GM19463 (cell line): ENCODE results near the gene RRP36.
A peak's percentile ranks its signal among the peaks of the same experiment; 100 is the strongest.

Source experiments
- ATAC-seq: cut with Tn5 transposase; IDR thresholded peaks from one replicate; pipeline ENCODE4 v1.9.1; 2021; ENCODE audit warnings: mild to moderate bottlenecking, moderate library complexity; ENCODE audit not compliant: unreplicated experiment

The RRP36 gene

DNA sequence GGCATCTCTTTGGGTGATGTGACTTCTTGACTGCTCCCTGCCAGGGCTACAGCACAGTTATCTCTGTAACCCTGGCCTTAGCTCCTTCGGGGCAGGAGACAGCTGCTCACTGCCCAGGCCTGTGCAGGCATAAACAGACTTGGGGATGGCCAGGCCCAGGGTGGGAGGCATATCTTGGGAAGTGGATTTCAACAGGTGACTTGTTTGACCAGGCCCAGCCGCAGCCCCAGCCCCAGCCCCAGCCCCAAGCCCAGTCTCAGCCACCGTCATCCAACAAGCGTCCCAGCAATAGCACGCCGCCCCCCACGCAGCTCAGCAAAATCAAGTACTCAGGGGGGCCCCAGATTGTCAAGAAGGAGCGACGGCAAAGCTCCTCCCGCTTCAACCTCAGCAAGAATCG is 15.2 kb upstream of the RRP36 start:
- no peak for ATAC-seq

DNA sequence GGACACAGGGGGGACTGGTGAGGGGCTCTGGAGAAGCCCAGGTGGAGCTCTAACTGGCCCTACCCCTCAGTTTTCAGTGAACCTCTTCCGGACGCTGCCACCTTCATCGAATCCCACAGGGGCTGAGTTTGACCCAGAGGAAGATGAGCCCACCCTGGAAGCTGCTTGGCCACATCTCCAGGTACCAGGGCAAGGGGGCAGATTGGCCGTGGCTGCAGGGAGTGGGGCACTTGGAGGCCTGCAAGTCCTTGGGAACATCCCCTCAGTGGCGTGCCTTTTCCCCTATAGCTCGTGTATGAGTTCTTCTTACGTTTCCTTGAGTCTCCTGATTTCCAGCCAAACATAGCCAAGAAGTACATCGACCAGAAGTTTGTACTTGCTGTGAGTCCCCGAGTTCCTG is 14.3 kb upstream of the RRP36 start:
- ATAC-seq, result no peak

DNA sequence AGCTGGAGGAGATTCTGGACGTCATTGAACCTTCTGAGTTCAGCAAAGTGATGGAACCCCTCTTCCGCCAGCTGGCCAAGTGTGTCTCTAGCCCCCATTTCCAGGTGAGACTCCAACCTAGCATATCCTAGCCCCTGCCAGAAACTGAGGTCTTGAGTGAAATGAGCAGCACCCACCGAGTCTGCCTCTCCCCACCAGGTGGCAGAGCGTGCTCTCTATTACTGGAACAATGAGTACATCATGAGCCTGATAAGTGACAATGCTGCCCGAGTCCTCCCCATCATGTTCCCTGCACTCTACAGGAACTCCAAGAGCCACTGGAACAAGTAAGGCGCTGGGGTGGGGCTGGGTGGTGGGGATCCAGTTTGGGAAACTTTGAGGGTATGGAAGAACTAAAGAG is 12.3 kb upstream of the RRP36 start:
- ATAC-seq, result no peak

DNA sequence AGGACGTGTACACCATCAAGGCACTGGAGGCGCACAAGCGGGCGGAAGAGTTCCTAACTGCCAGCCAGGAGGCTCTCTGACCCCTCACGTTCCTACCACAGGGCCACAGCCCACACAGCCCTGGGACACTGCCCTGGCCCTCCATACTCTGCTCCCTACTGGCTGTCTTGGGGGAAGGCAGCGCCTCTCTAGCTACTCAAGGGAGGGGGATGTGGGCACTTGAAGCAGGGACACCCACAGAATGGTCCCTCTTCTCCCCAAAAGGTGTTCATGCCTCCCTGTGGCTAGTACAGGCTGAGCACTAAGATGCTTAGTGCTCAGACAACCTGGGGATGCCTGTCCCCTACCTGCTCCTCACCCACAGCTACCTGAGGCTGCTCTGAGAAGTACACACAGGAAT is 10.2 kb upstream of the RRP36 start:
- ATAC-seq, result no peak

DNA sequence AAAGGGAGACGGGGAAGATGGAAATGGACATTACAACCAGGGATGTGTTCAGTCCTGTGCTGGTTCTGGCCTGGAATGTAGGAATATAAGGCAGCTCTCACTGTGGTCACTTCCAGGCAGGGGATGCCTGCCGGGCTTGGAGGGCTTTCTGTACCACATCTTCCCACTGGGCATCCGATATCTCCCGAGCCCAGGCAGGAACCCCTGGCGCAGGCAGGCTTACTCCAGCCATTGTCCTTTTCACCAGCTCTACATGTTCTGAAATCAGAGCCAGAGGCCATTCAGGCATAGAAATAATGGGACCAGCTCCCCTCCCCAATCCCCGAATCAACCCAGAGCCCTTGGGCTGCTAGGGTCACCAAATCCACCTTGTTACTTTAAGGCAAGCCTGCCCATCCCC is 9.1 kb upstream of the RRP36 start:
- ATAC-seq, result no peak

DNA sequence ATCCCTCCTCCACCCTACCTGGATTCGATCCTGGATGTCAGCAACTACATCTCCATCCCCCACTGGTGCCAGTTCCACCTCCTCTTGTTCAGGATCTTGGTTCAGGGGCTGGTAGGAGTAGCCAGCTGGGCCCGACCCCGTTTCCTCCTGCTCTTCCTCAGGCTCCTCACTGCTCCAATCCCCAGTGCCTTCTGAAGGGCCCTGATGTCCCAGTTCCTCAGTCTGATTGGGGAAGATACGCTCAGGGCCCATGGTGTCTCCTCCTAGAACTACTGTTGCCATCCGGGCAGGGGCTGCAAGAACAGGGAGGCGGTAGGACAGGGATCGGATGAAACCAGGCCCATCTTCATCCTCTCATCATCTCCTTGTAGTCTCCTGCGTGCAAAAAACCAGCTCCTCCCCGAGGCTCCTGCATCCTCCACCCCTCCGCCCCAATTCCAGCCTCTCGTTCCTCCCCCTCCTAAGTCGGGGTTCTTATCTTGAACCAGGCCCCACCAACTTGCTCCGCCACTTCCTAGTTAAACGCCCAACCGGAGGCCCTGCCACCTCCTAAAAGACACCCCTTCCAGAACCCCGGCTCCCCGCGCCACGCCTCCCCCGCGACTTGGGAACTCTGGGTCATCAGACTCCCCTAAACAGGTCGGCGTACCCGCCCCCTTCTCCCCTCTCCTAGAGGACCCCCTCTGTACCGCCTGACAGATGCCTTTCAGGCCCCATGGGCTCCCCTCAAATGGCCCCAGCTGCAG is 8.2 kb upstream of the RRP36 start:
- ATAC-seq, result no peak

DNA sequence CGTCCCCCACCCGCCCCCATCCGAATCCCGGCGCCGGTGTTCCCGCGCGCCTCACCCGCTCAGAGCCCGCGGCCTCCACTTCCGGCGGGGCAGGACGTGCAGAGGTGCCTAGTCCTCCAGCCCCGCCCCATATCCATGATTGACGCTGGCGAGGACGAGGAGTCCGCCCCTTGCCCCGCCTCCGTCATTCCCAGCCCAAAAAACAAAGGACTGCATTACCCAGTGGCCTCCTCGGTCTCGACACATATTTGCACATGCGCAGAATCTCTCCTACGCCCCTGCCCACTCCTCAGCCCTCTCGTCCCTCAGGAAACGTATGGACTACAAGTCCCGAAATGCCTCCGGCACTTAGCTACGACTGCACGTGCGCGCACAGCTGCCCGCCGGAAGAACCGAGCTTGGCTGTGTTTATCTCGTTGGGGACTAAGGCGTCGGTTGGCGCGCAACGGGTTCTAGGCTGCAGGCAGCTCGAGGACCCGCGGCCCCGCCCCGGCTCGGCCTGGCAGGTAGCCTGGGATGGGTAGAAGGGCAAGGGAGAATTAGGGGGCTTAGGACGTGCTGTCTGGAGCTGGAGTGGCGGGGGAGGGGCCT is 7.5 kb upstream of the RRP36 start, which contains the start of the genes KLHDC3 and MEA1:
TSS of gene KLHDC3 (plus strand) at position 407 of the 591 bp plus-strand sequence. CDS start 2,944 bp downstream, outside the sequence.
TSS of gene MEA1 (minus strand) at position 104 of the 591 bp plus-strand sequence. CDS start 133 bp downstream, outside the sequence.
- ATAC-seq, result peak; percentile 86

DNA sequence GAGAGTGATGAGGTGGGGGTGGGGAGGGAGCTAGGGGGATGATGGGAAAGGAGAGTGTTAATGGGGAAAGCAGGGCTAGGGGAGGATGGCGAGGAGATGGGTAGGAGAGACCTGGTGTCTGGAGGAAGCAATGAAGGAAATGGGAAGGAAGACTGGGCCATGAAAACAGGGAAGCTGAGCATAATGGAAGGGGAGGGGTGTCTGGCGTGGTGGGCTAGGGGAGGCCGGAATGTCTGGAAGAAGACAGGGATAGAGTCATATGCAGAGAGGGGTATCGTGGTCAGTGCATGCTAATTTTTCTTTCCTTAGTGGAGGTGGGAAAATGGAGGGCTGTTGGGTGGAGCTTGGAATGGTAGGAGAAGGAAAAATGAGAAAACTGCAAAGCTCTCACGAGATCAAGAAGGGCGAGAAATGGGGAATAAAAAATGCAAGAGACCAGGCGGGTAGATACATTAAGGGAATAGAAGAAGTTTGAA is 7.0 kb upstream of the RRP36 start:
- ATAC-seq, result no peak

DNA sequence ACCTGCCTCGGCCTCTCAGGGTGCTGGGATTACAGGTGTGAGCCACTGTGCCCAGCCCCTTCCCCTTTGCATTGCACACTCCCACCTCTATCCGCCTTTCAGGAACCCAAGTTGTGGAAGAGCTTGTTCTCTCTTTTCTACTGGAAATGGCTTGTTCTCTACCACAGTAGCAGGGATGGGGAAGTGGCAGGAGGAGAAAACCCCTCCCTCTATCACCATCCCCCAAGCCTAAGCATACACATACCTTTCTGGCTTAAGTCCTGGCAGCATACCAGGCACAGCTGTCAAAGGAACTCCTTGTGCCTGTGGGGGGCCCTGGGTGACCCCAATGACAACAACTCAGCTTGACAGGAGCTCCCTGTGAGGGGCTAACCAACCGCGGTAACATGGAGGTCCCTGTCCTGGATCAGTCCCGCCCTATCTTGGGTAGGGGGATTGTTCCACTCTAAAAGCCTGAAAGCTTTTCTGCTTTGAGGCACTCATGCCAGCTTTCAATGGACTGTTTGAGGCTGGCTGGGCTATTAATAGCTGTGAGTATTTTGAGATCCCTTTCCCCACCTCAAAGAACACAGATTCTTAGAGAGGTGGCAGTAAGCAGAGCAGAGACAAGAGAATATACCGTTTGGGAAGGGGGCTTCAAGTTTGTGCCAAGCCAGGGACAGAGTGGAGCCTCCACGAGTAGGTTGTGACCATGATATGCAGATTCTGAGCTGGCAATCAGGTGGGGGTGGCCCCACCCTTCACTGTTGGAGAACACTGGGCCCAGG is 5.1 kb upstream of the RRP36 start:
- no peak for ATAC-seq

DNA sequence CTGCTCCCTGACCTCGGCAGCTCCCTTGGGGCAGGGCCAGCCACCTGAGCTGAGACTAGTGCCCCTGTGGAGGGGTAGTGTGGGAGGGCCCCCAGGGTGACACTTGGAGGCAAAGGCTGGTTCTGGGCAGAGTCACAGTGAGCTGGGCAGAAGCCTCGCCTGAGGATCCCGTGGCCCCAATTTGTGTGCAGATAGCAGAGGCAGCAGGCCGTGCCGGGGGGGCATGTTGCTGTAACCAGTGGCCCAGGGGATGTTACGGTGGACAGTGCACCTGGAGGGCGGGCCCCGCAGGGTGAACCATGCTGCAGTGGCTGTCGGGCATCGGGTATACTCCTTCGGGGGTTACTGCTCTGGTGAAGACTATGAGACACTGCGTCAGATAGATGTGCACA is 4.5 kb upstream of the RRP36 start:
- no peak for ATAC-seq

DNA sequence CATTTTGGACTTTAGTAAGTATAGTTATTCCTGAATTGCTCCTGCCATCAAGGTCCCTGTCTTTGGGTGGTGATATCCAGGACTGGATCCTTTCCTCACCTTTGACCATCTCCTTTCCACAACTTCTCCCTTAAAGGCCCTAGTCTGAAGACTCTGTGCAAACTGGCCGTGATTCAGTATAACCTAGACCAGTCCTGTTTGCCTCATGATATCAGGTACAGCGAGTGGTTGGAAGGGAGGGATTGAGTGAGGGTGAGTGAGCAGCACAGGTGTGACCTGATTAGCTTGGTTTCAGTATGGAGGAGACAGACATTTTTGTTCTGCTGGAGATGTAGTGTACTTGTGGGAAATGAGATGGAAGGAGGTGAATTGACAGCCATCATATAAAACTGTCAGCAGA is 2.3 kb upstream of the RRP36 start:
- no peak for ATAC-seq

DNA sequence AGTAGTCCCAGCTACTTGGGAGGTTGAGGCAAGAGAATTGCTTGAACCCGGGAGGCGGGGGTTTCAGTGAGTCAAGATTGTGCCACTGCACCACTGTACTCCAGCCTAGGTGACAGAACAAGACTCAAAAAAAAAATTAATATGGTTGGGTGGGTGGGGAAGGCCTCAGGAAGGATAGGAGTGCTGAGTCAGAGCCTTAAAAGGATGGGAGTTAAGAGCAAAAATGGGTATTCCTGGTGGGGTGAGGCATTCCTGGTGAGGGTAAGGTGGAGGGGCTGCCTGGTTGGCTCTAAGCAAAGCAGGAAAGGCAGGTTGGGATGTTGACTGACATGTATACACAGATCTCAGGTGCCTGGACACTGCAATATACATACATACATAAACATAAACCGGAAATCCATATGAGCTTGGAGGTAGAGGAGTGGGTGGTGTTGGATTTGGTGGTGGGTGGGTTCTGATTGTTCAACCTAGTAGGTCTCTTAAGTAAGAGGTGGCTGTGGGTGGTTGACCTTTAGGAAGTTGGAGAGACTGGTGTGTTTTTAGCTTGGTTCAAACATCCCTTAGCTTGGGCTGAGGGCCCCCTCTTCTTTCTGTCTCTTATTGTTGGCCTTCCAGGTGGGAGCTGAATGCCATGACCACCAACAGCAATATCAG is 1.2 kb upstream of the RRP36 start:
- no peak for ATAC-seq

DNA sequence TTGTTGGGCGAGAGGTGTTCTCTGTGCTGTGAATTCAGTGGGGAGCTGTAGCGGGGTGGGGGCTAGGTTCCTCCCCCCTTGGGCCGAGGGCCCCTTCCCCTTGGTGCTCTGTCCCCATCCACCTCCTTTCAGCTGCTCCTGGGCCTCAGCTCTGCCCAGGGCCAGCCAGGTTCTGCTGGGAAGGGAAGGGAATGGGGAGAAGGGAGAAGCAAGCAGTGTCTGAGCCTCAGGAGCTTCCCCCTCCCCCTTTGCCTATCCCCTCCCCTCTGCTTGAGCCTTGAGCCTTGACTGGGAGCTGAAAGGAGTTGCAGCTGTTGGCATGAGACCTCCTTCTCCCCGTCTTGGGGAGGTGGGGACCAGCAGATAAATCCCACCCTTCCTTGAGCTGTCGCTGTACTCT is 576 bp upstream of the RRP36 start:
- ATAC-seq, result no peak

DNA sequence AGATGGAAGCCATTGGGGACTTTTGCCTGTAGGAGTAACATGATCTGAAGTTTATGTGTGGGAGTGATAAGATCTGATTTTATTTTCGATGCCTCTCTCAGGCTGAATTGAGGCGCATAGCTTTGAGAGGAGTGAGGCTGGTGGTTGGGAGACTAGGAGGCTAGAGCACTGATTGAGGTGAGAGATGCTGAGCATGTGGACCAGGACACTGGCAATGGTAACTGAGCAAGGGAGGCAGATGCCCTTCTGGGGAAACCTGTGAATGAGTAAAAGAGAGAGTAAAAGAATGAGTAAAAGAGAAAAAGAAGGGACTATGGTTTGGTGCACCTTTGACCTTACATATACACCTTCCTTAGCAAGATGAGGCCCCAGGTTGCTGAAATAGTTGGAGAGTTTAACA is 3.0 kb downstream of the RRP36 start:
- ATAC-seq, result no peak

DNA sequence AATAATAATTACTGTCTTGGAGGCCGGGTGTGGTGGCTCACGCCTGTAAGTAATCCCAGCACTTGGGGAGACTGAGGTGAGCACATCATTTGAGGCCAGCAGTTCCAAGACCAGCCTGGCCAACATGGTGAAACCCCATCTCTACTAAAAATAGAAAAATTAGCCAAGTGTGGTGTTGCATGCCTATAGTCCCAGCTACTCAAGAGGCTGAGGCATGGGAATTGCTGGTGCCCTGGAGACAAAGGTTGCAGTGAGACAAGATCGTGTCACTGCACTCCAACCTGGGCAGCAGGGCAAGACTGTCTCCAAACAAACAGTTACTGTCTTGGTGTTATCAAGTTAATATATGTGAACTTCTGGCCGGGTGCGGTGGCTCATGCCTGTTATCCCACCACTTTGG is 4.9 kb downstream of the RRP36 start:
- no peak for ATAC-seq

DNA sequence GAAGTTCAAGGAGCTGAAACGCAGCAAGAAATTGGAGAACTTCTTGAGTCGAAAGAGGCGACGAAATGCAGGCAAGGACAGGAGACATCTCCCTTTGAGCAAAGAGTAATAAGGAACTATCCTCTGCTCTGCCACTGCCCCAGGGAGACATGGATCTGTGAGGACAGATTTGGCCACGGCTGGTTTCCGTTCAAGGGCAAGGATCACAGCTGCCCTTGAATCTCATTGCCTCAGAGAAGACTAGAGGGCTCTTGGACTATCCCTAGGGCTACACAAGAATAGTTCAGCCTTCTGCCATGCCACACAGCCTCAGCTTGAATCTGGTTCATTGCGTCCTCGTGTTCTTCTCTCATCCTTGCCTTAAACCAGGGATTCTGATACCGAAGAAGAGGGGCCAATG is 7.7 kb downstream of the RRP36 start:
- no peak for ATAC-seq

DNA sequence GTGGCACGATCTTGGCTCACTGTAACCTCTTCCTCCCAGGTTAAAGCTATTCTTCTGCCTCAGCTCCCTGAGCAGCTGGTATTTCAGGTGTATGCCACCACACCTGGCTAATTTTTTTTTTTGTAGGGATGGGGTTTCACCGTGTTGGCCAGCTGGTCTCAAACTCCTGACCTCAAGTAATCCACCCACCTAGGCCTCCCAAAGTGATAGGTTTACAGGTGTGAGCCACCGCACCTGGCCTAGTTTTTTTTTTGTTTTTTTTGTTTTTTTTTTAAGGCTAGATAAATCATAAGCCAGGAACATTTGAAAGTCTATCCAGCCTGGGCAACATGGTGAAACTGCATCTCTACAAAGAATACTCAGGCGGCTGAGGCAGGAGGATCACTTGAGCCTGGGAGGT is 10.9 kb downstream of the RRP36 start:
- ATAC-seq, result no peak

DNA sequence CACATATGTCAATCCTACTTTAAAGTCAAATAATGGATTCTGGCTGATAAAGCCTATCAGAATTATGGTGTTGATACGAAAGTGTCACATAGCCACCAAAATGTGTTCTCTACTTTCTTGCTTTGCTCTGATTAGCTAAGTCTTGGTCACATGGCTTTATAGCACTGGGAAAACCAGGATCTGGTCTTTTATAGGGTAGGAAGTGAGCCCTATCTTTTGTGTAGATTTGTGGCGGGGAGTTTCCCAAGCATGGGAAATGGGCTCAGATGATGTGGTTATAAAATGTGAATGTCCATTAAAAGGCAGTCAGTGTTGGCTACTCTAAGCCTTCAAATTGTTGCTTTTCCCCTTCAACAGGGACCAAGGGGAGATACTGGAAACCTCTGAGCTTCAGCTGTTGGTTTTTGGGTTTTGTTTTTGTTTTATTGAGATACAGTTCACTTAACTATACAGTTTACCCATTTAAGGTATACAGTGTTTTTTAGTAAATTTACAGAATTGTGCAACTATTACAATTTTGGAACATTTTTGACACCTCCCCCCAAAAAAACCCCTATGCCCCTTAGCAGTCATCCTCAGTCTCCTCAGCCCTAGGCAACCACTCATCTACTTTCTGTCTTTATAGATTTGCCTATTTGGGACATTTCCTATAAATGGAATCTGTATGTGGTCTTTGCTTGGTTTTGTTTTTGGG is 12.2 kb downstream of the RRP36 start:
- no peak for ATAC-seq

DNA sequence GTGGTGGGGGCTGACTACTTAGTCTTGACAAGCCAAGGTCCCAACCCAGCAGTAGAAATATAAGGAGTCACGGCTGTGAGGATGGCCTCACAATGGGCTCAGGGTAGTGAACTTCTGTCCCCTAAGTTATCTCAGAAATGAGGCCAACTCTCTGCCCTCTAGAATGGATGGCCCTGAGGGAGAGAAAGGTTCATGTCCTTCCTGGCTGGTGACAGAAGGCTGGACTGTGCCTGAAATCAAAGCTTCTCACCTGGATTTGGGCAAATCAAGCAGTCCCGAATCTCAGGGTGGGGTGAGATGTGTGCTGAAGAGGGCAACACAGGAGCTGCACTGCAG is 12.7 kb downstream of the RRP36 start:
- no peak for ATAC-seq

DNA sequence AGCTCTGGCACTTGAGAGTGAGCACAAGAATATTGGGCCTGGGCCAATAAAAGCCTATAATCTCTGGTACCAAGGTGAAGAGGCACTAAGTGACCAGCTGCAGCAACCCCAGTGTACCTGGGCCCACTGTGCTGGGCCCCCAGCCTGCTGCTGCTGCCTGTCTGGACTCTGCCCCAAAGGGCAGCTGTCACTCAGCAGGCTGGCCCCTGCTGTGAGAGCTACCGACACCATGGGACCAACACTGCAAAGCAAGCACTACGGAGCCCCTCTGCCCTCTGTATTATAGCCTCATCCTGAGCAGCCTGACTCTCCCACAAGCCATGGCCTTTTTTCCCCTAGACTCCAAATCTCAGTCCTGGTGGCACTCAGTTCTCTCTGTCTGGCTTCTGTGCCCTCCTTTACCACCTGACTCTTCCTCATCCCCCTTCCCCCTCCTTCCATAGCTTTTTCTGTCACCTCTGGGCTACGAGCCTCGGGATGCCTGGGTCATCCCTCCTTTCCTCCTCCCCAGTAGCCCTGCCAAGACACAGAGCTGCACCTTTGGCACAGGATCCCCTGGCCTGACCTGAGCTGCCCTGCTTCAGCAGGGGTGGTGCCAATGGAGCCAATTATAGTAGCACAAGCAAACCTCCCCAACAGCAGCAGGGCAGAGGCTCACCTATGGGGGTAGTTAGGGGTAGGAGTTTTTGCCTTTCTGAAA is 14.2 kb downstream of the RRP36 start:
- no peak for ATAC-seq
